GM06990 (cell line): ENCODE data around the gene GPR146.
"Not testable (repeated sequence)": the region's sequence is repeated elsewhere in the genome, so short reads cannot be mapped to it uniquely, and the experiment has no call there.

Experiments used
- DNase-seq: peaks from one replicate; pipeline ENCODE4 v3.0.0-alpha.2; 2011; ENCODE audit not compliant: insufficient read length; ENCODE audit errors: extremely low read depth
- H3K27me3 ChIP-seq: replicated peaks from 2 replicates; pipeline ENCODE4 v1.6.0; 2011; ENCODE audit warnings: low read length; ENCODE audit not compliant: control insufficient read depth, insufficient read depth
- H3K36me3 ChIP-seq: 2 replicates; pipeline ENCODE4 v1.5.1; 2011; ENCODE audit warnings: low read length; ENCODE audit not compliant: control insufficient read depth, insufficient read depth
- H3K4me3 ChIP-seq: replicated peaks from 2 replicates; pipeline ENCODE4 v1.5.1; 2011; ENCODE audit warnings: low read depth, mild to moderate bottlenecking, control low read depth, low read length
- TF ChIP-seq, protein P1 (sequence below): IDR thresholded peaks from 2 replicates; pipeline ENCODE4 v1.5.1; 2011; ENCODE audit warnings: low read length, control low read depth, mild to moderate bottlenecking, inconsistent platforms; ENCODE audit not compliant: insufficient read depth, poor library complexity, severe bottlenecking

Gene GPR146

DNA sequence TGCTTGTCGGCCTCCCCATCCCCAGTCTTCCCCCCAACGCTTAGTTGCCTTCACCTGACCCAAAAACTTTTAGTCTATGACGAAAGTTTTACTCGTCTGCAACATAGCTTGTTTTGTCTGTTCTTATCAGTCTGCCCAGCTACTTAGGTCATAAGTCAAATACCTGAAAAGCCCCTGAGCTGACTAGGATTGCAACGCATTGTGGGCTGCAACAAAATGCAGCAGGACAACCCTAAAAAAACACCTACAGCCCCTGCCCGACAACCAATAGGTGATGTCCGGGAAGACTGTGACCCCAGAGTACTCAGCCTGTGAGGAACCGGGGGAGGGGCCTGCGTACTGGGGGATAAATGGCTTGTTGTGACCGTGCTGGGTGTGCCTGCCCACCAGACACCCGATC, 24.3 kb downstream of the GPR146 start:
- Histone ChIP-seq H3K4me3 (no peak overlapping the region), H3K36me3 (no peaks in the 10 kb centered on the region; the same call in 1 of the 2 replicates), H3K27me3 (no peaks in the 10 kb centered on the region)
- DNase-seq = no peak
- TF ChIP-seq, protein P1, sequence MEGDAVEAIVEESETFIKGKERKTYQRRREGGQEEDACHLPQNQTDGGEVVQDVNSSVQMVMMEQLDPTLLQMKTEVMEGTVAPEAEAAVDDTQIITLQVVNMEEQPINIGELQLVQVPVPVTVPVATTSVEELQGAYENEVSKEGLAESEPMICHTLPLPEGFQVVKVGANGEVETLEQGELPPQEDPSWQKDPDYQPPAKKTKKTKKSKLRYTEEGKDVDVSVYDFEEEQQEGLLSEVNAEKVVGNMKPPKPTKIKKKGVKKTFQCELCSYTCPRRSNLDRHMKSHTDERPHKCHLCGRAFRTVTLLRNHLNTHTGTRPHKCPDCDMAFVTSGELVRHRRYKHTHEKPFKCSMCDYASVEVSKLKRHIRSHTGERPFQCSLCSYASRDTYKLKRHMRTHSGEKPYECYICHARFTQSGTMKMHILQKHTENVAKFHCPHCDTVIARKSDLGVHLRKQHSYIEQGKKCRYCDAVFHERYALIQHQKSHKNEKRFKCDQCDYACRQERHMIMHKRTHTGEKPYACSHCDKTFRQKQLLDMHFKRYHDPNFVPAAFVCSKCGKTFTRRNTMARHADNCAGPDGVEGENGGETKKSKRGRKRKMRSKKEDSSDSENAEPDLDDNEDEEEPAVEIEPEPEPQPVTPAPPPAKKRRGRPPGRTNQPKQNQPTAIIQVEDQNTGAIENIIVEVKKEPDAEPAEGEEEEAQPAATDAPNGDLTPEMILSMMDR = no peak

DNA sequence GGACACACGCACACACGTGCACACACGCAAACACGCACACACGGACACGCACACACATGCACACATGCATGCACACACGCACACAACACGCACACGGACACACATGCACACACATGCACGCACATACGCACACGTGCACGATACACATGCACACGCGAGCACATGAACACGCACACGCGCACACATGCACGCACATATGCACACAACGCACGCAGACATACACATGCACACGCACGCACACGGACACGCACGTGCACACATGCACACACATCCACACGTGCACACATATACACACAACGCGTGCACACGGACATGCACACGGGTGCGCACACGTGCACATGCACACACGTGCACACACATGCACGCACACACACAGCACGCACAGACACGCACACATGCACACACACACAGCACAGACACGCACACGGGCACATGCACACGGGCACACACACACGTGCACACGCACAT, 26.2 kb downstream of the GPR146 start:
- H3K27me3 ChIP-seq = no peaks in the 10 kb centered on the region
- H3K36me3 ChIP-seq = no peaks in the 10 kb centered on the region; the same call in 1 of the 2 replicates
- TF ChIP-seq, protein P1 = no peak
- no peak for DNase-seq
- H3K4me3 ChIP-seq = no peak overlapping the region

DNA sequence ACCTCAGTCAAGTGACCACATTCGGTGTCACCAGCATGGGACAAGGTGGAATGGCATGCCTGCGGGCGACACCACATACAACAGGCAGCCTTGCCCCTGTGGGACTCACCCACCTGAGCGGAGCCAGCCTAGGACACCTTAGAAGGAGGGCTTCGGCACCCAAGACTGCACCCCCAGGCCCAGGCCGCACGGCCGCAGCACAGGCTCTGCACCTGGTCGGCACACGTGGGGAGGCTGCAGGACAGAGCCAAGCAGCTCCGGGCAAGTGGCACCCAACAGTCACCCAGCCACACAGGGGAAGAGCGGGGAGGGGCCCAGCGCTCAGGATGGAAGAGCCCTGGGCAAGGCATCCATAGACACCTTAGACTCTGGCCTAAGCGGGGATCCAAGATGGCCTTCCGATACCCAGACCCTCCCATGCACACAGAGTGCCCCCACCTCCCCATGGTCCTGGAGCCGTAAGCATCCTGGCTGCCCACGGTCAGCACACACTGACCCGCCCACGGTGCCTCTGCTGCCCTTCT, 27.4 kb downstream of the GPR146 start:
- no peak for DNase-seq
- Histone ChIP-seq H3K36me3 (no peaks in the 10 kb centered on the region; the same call in 1 of the 2 replicates), H3K4me3 (no peak overlapping the region), H3K27me3 (no peaks in the 10 kb centered on the region)
- TF ChIP-seq, protein P1 = no peak

DNA sequence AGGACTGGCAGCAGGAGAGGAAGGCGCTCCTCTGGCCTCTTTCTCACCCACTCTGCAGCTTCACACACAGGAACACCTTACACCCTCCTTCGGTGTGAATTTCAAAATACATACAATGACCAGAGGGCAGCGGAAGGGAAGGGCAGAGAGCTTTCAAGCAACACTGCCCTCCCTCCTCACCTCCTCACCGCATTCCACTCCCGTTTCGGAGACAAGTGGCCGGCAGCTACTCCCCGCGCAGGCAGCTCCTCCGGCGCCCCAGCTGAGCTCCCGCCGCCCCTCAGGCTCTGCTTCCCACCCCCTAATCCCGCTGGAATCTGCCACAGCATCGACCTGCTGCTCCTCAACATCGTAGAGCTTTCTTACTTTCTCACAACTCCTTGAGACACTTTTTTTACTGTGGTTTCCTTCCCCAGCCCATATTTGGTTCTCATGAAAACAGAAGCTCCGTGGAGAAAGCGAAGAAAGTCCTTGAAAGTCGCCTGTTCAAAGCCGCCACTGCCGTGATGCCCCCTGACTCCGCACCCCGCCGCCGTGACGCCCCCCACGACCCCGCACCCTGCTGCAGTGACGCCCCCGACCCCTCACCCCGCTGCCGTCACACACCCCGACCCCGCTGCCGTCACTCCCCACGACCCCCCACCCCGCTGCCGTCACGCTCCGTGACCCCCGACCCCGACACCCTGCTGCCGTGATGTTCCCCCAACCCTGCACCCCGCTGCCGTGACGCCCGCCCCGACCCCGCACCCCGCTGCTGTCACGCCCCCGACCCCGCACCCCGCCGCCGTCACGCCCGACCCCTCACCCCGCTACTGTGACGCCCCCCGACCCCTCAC, 29.0 kb downstream of the GPR146 start:
- DNase-seq = no peak
- Histone ChIP-seq H3K4me3 (no peak overlapping the region), H3K36me3 (no peaks in the 10 kb centered on the region; the same call in 1 of the 2 replicates), H3K27me3 (no peaks in the 10 kb centered on the region)
- TF ChIP-seq, protein P1 = no peak

DNA sequence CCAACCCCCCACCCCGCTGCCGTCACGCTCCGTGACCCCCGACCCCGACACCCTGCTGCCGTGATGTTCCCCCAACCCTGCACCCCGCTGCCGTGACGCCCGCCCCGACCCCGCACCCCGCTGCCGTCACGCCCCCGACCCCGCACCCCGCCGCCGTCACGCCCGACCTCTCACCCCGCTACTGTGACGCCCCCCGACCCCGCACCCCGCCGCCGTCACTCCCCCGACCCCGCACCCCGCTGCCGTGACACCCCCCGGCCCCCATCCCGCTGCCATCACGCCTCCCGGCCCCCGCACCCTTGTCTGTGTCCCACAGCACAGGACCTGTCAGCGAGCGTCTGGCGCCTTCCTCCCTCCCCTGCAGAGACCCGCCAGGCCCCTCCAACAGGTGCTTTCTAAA, 29.7 kb downstream of the GPR146 start:
- not testable (repeated sequence) for DNase-seq, H3K4me3 ChIP-seq, H3K36me3 ChIP-seq, H3K27me3 ChIP-seq

DNA sequence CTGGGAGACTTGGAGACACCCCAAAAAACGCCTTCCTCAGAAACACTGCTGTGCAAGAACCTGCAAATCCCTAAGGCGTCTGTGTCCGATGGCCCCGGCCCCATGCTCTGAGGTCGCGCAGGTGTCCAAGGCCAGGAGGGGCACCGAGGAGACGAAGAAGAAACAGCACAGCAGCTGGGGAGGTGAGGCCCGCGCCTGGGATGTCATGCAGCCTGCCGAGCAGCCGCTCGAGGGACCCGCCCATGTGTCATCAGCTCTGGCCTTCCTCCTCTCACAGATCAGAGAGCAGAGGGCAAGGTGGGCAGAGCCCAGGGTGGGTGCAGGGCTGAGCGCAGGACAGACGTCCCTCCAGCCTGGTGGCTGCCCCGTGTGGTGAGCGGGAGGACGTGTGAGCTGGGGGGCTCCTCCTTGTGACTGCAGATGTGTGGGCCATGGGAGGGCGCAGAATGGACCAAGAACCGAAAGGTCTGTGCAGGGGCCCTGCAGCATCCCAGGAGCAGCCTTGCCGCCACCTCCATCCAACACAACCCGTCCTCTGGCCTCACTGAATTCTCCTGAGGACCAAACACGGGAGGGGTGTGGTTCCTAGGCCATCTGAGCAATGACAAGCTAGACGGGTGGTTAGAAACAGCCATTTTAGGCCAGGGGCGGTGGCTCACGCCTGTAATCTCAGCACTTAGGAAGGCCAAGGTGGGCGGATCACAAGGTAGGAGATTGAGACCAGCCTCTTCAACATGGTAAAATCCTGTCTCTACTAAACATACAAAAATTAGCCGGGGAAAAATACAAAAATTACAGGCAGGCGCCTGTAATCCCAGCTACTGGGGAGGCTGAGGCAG, 30.5 kb downstream of the GPR146 start:
- DNase-seq = no peak
- Histone ChIP-seq H3K27me3 (no peaks in the 10 kb centered on the region), H3K36me3 (no peaks in the 10 kb centered on the region; the same call in 1 of the 2 replicates), H3K4me3 (no peak overlapping the region)
- TF ChIP-seq, protein P1 = no peak
